Activated CD4-positive, alpha-beta T cell treated with anti-CD3 and anti-CD28 coated beads, Interleukin-2, amount 10 ng/mL, durations not matched to agents 24 days and 14 days (primary cell): ENCODE measurements around the gene RAD54L. TPM values are rescaled to one million over a fixed set of nuclear protein-coding genes. Genes with fewer than 3 reads are reported as not detected.
A peak's percentile ranks its signal among the peaks of the same experiment; 100 is the strongest.
"Not testable (repeated sequence)": the region's sequence is repeated elsewhere in the genome, so short reads cannot be mapped to it uniquely, and the experiment has no call there.

Experiments
- DNase-seq: peaks from one replicate; pipeline ENCODE4 v3.0.0; 2022
- H3K27ac Mint-ChIP-seq: one replicate; pipeline ENCODE4 v1.8.0; 2022; ENCODE audit warnings: mild to moderate bottlenecking, mixed read lengths
- H3K27me3 Mint-ChIP-seq: one replicate; pipeline ENCODE4 v1.8.0; 2022; ENCODE audit warnings: mixed read lengths
- H3K36me3 Mint-ChIP-seq: one replicate; pipeline ENCODE4 v1.8.0; 2022; ENCODE audit warnings: low read depth, mild to moderate bottlenecking, mixed read lengths
- H3K4me1 Mint-ChIP-seq: one replicate; pipeline ENCODE4 v1.8.0; 2021; ENCODE audit warnings: mixed read lengths
- H3K4me3 Mint-ChIP-seq: one replicate; pipeline ENCODE4 v1.8.0; 2022; ENCODE audit warnings: mild to moderate bottlenecking, moderate library complexity, mixed read lengths
- H3K9me3 Mint-ChIP-seq: one replicate; pipeline ENCODE4 v1.8.0; 2021; ENCODE audit warnings: mixed read lengths
- intact Hi-C: fragments of 100-400 bp; cut with micrococcal nuclease; formaldehyde crosslinking; loops from one replicate; pipeline ENCODE4 v1.15.1; 2023
- total RNA-seq: library from RNA; stranded (reverse); gene quantifications from 2 replicates; pipeline ENCODE4 v1.2.3, GENCODE V29; 2022

RAD54L gene
- total RNA-seq, 1 donor from 2014 or later: 55.5 TPM

- H3K4me3 Mint-ChIP-seq: no peak overlapping the region
- H3K36me3 Mint-ChIP-seq: no peaks in the 10 kb centered on the region
- H3K4me1 Mint-ChIP-seq: peaks cover 3% of the 10 kb centered on the region
- peaks cover 3% of the 10 kb centered on the region for H3K27me3 Mint-ChIP-seq
- no peak for DNase-seq
- intact Hi-C loops: no loop called here
- H3K9me3 Mint-ChIP-seq: no peaks in the 10 kb centered on the region
- no peak overlapping the region for H3K27ac Mint-ChIP-seq
Measured at GRCh38 chr1:46219551-46220520, 27.7 kb upstream of the RAD54L start.

- peaks cover 3% of the 10 kb centered on the region for H3K4me1 Mint-ChIP-seq
- H3K36me3 Mint-ChIP-seq: no peaks in the 10 kb centered on the region
- no peak overlapping the region for H3K27ac Mint-ChIP-seq
- intact Hi-C loops: no loop called here
- DNase-seq: no peak
- H3K27me3 Mint-ChIP-seq: peaks cover 3% of the 10 kb centered on the region
- H3K4me3 Mint-ChIP-seq: no peak overlapping the region
- H3K9me3 Mint-ChIP-seq: no peaks in the 10 kb centered on the region
Measured at GRCh38 chr1:46220808-46221207, 26.8 kb upstream of the RAD54L start.

GRCh38 chr1:46221749-46222148 lies 25.8 kb upstream of the RAD54L start:
- H3K27me3 Mint-ChIP-seq: peaks cover 3% of the 10 kb centered on the region
- peaks cover 3% of the 10 kb centered on the region for H3K4me1 Mint-ChIP-seq
- no peak for DNase-seq
- intact Hi-C loops: loop anchor here (2.0 kb wide), 1 partner anchor 37 kb away; no protein-coding TSS in a partner anchor
- no peaks in the 10 kb centered on the region for H3K36me3 Mint-ChIP-seq
- no peak overlapping the region for H3K27ac Mint-ChIP-seq
- no peaks in the 10 kb centered on the region for H3K9me3 Mint-ChIP-seq
- no peak overlapping the region for H3K4me3 Mint-ChIP-seq

GRCh38 chr1:46223055-46223454 lies 24.5 kb upstream of the RAD54L start:
- H3K27ac Mint-ChIP-seq, H3K4me1 Mint-ChIP-seq, H3K4me3 Mint-ChIP-seq, DNase-seq, H3K9me3 Mint-ChIP-seq, H3K36me3 Mint-ChIP-seq, H3K27me3 Mint-ChIP-seq: not testable (repeated sequence)
- intact Hi-C loops: loop anchor here (1.0 to 2.0 kb wide), 2 partner anchors 38 to 186 kb away; no protein-coding TSS in a partner anchor

- no peaks in the 10 kb centered on the region for H3K36me3 Mint-ChIP-seq
- no peaks in the 10 kb centered on the region for H3K9me3 Mint-ChIP-seq
- H3K4me3 Mint-ChIP-seq: no peak overlapping the region
- DNase-seq: peak; percentile 86
- no peaks in the 10 kb centered on the region for H3K27me3 Mint-ChIP-seq
- intact Hi-C loops: loop anchor here (1.0 to 2.0 kb wide), 2 partner anchors 39 to 186 kb away; no protein-coding TSS in a partner anchor
- peaks cover 4% of the 10 kb centered on the region for H3K4me1 Mint-ChIP-seq
- no peak overlapping the region for H3K27ac Mint-ChIP-seq
Measured at GRCh38 chr1:46223472-46223943, 24.1 kb upstream of the RAD54L start.

- Mint-ChIP-seq H3K4me1 (peaks cover 7% of the 10 kb centered on the region), H3K36me3 (no peaks in the 10 kb centered on the region), H3K27me3 (no peaks in the 10 kb centered on the region), H3K9me3 (no peaks in the 10 kb centered on the region), H3K4me3 (no peak overlapping the region), H3K27ac (no peak overlapping the region)
- intact Hi-C loops: no loop called here
- no peak for DNase-seq
Measured at GRCh38 chr1:46224966-46225365, 22.6 kb upstream of the RAD54L start.

- H3K9me3 Mint-ChIP-seq: not testable (repeated sequence)
Measured at GRCh38 chr1:46231231-46231630, 16.3 kb upstream of the RAD54L start.

GRCh38 chr1:46236882-46237281 lies 10.7 kb upstream of the RAD54L start:
- peaks cover 3% of the 10 kb centered on the region for H3K9me3 Mint-ChIP-seq
- H3K27me3 Mint-ChIP-seq: no peaks in the 10 kb centered on the region
- intact Hi-C loops: no loop called here
- no peak for DNase-seq
- no peak overlapping the region for H3K4me3 Mint-ChIP-seq
- no peaks in the 10 kb centered on the region for H3K36me3 Mint-ChIP-seq
- H3K27ac Mint-ChIP-seq: no peak overlapping the region
- peaks cover 2% of the 10 kb centered on the region for H3K4me1 Mint-ChIP-seq

More at GRCh38 chr1:46231231-46231630, 16.3 kb upstream of the RAD54L start:
- intact Hi-C loops, H3K4me3 Mint-ChIP-seq, H3K4me1 Mint-ChIP-seq, H3K36me3 Mint-ChIP-seq, H3K27me3 Mint-ChIP-seq, H3K27ac Mint-ChIP-seq, DNase-seq: not testable (repeated sequence)

GRCh38 chr1:46238865-46239264 lies 8.7 kb upstream of the RAD54L start:
- H3K4me1 Mint-ChIP-seq, H3K4me3 Mint-ChIP-seq, H3K36me3 Mint-ChIP-seq, H3K9me3 Mint-ChIP-seq, H3K27ac Mint-ChIP-seq, DNase-seq, intact Hi-C loops, H3K27me3 Mint-ChIP-seq: not testable (repeated sequence)

GRCh38 chr1:46241733-46242132 lies 5.8 kb upstream of the RAD54L start:
- not testable (repeated sequence) for H3K36me3 Mint-ChIP-seq, DNase-seq, H3K9me3 Mint-ChIP-seq, H3K4me1 Mint-ChIP-seq, H3K27ac Mint-ChIP-seq, H3K27me3 Mint-ChIP-seq, H3K4me3 Mint-ChIP-seq
- intact Hi-C loops: loop anchor here (10.0 kb wide), 1 partner anchor 657 kb away; the partner anchor contains the start of gene NASP

- Mint-ChIP-seq H3K27ac (no peak overlapping the region), H3K27me3 (no peaks in the 10 kb centered on the region), H3K4me1 (peaks cover 12% of the 10 kb centered on the region), H3K36me3 (peaks cover 2% of the 10 kb centered on the region), H3K4me3 (no peak overlapping the region), H3K9me3 (peaks cover 3% of the 10 kb centered on the region)
- intact Hi-C loops: loop anchor here (10.0 kb wide), 1 partner anchor 658 kb away; the partner anchor contains the start of gene NASP
- no peak for DNase-seq
Measured at GRCh38 chr1:46242918-46243317, 4.6 kb upstream of the RAD54L start.

- not testable (repeated sequence) for H3K4me3 Mint-ChIP-seq, H3K27ac Mint-ChIP-seq, DNase-seq, H3K9me3 Mint-ChIP-seq, H3K27me3 Mint-ChIP-seq, H3K36me3 Mint-ChIP-seq
- H3K4me1 Mint-ChIP-seq: peaks cover 20% of the 10 kb centered on the region
- intact Hi-C loops: loop anchor here (10.0 kb wide), 1 partner anchor 659 kb away; the partner anchor contains the start of gene NASP
Measured at GRCh38 chr1:46243831-46244230, 3.7 kb upstream of the RAD54L start.

- H3K4me3 Mint-ChIP-seq: no peak overlapping the region
Measured at GRCh38 chr1:46244656-46245371, 2.7 kb upstream of the RAD54L start.

More at GRCh38 chr1:46244656-46245371, 2.7 kb upstream of the RAD54L start:
- H3K27ac Mint-ChIP-seq: no peak overlapping the region
- peaks cover 13% of the 10 kb centered on the region for H3K36me3 Mint-ChIP-seq
- H3K9me3 Mint-ChIP-seq: no peaks in the 10 kb centered on the region
- peak; percentile 76 for DNase-seq
- intact Hi-C loops: loop anchor here (10.0 kb wide), 1 partner anchor 660 kb away; the partner anchor contains the start of gene NASP
- no peaks in the 10 kb centered on the region for H3K27me3 Mint-ChIP-seq
- peaks cover 27% of the 10 kb centered on the region for H3K4me1 Mint-ChIP-seq
